ENCODE results near the gene SWT1. TPM values are rescaled to one million over a fixed set of nuclear protein-coding genes. Genes with fewer than 3 reads are reported as not detected.
"Not testable (repeated sequence)": the region's sequence is repeated elsewhere in the genome, so short reads cannot be mapped to it uniquely, and the experiment has no call there.

SWT1 gene
- total and polyA plus RNA-seq, 4 donors, result 2.5 to 7.8 (median 5.0) TPM

GRCh38 chr1:185207980-185208602 lies 51.1 kb downstream of the SWT1 start:
- no peak for DNase-seq
- Histone ChIP-seq H3K36me3 (ENCODE audit: control insufficient read depth in 1 of 2, insufficient read depth in 2 of 2, low read length in 1 of 2) (no peaks in the 10 kb centered on the region), H3K27ac (ENCODE audit: low read depth in 1 of 2, low read length in 2 of 2) (no peak overlapping the region), H3K27me3 (ENCODE audit: control insufficient read depth in 1 of 2, insufficient read depth in 2 of 2, low read length in 1 of 2) (no peaks in the 10 kb centered on the region), H3K9me3 (ENCODE audit: control insufficient read depth, low read length) (no peaks in the 10 kb centered on the region), H3K4me1 (ENCODE audit: control insufficient read depth in 1 of 2, insufficient read depth in 2 of 2, low read length in 2 of 2) (no peaks in the 10 kb centered on the region), H3K4me3 (ENCODE audit: low read length in 2 of 2) (no peak overlapping the region)
- no peak for ATAC-seq (ENCODE audit: low FRiP score)
- WGBS, 2 donors, result 92 to 96% methylated on average over 3 of the region's 3 CpGs
- intact Hi-C loops (cut with DNase I), result no loop called here

GRCh38 chr1:185208626-185209180 lies 51.7 kb downstream of the SWT1 start:
- no peaks in the 10 kb centered on the region for H3K4me1 ChIP-seq (ENCODE audit: control insufficient read depth in 1 of 2, insufficient read depth in 2 of 2, low read length in 2 of 2)
- H3K9me3 ChIP-seq (ENCODE audit: control insufficient read depth, low read length), result no peaks in the 10 kb centered on the region
- no peaks in the 10 kb centered on the region for H3K27me3 ChIP-seq (ENCODE audit: control insufficient read depth in 1 of 2, insufficient read depth in 2 of 2, low read length in 1 of 2)
- intact Hi-C loops (cut with DNase I), result no loop called here
- DNase-seq (no peak), ATAC-seq (ENCODE audit: low FRiP score) (no peak)
- 53% methylated on average over 5 of the region's 5 CpGs for WGBS, 2 donors
- H3K27ac ChIP-seq (ENCODE audit: low read depth in 1 of 2, low read length in 2 of 2), result no peak overlapping the region
- H3K4me3 ChIP-seq (ENCODE audit: low read length in 2 of 2), result no peak overlapping the region
- H3K36me3 ChIP-seq (ENCODE audit: control insufficient read depth in 1 of 2, insufficient read depth in 2 of 2, low read length in 1 of 2), result no peaks in the 10 kb centered on the region

- H3K4me1 ChIP-seq (ENCODE audit: control insufficient read depth in 1 of 2, insufficient read depth in 2 of 2, low read length in 2 of 2); H3K4me3 ChIP-seq (ENCODE audit: low read length in 2 of 2); H3K36me3 ChIP-seq (ENCODE audit: control insufficient read depth in 1 of 2, insufficient read depth in 2 of 2, low read length in 1 of 2); H3K9me3 ChIP-seq (ENCODE audit: control insufficient read depth, low read length); ATAC-seq (ENCODE audit: low FRiP score); H3K27ac ChIP-seq (ENCODE audit: low read depth in 1 of 2, low read length in 2 of 2); intact Hi-C loops (cut with DNase I); H3K27me3 ChIP-seq (ENCODE audit: control insufficient read depth in 1 of 2, insufficient read depth in 2 of 2, low read length in 1 of 2); DNase-seq: not testable (repeated sequence)
- WGBS, 2 donors, result 96 to 100% methylated on average over 1 of the region's 1 CpG
Measured at GRCh38 chr1:185209357-185209756, 52.4 kb downstream of the SWT1 start.

- intact Hi-C loops (cut with DNase I), result no loop called here
- Histone ChIP-seq H3K9me3 (ENCODE audit: control insufficient read depth, low read length) (no peaks in the 10 kb centered on the region), H3K27me3 (ENCODE audit: control insufficient read depth in 1 of 2, insufficient read depth in 2 of 2, low read length in 1 of 2) (no peaks in the 10 kb centered on the region), H3K36me3 (ENCODE audit: control insufficient read depth in 1 of 2, insufficient read depth in 2 of 2, low read length in 1 of 2) (peaks cover 0 to 1% of the 10 kb centered on the region in 2 donors), H3K4me3 (ENCODE audit: low read length in 2 of 2) (no peak overlapping the region), H3K4me1 (ENCODE audit: control insufficient read depth in 1 of 2, insufficient read depth in 2 of 2, low read length in 2 of 2) (no peaks in the 10 kb centered on the region), H3K27ac (ENCODE audit: low read depth in 1 of 2, low read length in 2 of 2) (no peak overlapping the region)
- 86 to 90% methylated on average over 1 of the region's 1 CpG for WGBS, 2 donors
- no peak for ATAC-seq (ENCODE audit: low FRiP score)
- no peak for DNase-seq
Measured at GRCh38 chr1:185213091-185213490, 56.1 kb downstream of the SWT1 start.

- no peaks in the 10 kb centered on the region for H3K9me3 ChIP-seq (ENCODE audit: control insufficient read depth, low read length)
- ATAC-seq (ENCODE audit: low FRiP score) (no peak), DNase-seq (no peak)
- H3K27ac ChIP-seq (ENCODE audit: low read depth in 1 of 2, low read length in 2 of 2), result no peak overlapping the region
- no peaks in the 10 kb centered on the region for H3K4me1 ChIP-seq (ENCODE audit: control insufficient read depth in 1 of 2, insufficient read depth in 2 of 2, low read length in 2 of 2)
- intact Hi-C loops (cut with DNase I), result no loop called here
- no peak overlapping the region for H3K4me3 ChIP-seq (ENCODE audit: low read length in 2 of 2)
- WGBS, 2 donors, result 85 to 92% methylated on average over 1 of the region's 1 CpG
- H3K36me3 ChIP-seq (ENCODE audit: control insufficient read depth in 1 of 2, insufficient read depth in 2 of 2, low read length in 1 of 2), result peaks cover 0 to 1% of the 10 kb centered on the region in 2 donors
- H3K27me3 ChIP-seq (ENCODE audit: control insufficient read depth in 1 of 2, insufficient read depth in 2 of 2, low read length in 1 of 2), result no peaks in the 10 kb centered on the region
Measured at GRCh38 chr1:185215911-185216310, 58.9 kb downstream of the SWT1 start.

- 89 to 94% methylated on average over 1 of the region's 1 CpG for WGBS, 2 donors
Measured at GRCh38 chr1:185224132-185224531, 67.2 kb downstream of the SWT1 start.

GRCh38 chr1:185227161-185227560 lies 70.2 kb downstream of the SWT1 start:
- intact Hi-C loops (cut with DNase I), result no loop called here
- peaks cover 0 to 9% of the 10 kb centered on the region in 2 donors for H3K36me3 ChIP-seq (ENCODE audit: control insufficient read depth in 1 of 2, insufficient read depth in 2 of 2, low read length in 1 of 2)
- no peak overlapping the region for H3K27ac ChIP-seq (ENCODE audit: low read depth in 1 of 2, low read length in 2 of 2)
- no peaks in the 10 kb centered on the region for H3K4me1 ChIP-seq (ENCODE audit: control insufficient read depth in 1 of 2, insufficient read depth in 2 of 2, low read length in 2 of 2)
- H3K27me3 ChIP-seq (ENCODE audit: control insufficient read depth in 1 of 2, insufficient read depth in 2 of 2, low read length in 1 of 2), result no peaks in the 10 kb centered on the region
- H3K9me3 ChIP-seq (ENCODE audit: control insufficient read depth, low read length), result no peaks in the 10 kb centered on the region
- H3K4me3 ChIP-seq (ENCODE audit: low read length in 2 of 2), result no peak overlapping the region
- ATAC-seq (ENCODE audit: low FRiP score) (no peak), DNase-seq (no peak)
- 93 to 96% methylated on average over 4 of the region's 4 CpGs for WGBS, 2 donors

More at GRCh38 chr1:185224132-185224531, 67.2 kb downstream of the SWT1 start:
- no peak for DNase-seq
- H3K4me1 ChIP-seq (ENCODE audit: control insufficient read depth in 1 of 2, insufficient read depth in 2 of 2, low read length in 2 of 2), result no peaks in the 10 kb centered on the region
- ATAC-seq (ENCODE audit: low FRiP score), result no peak
- no peaks in the 10 kb centered on the region for H3K27me3 ChIP-seq (ENCODE audit: control insufficient read depth in 1 of 2, insufficient read depth in 2 of 2, low read length in 1 of 2)
- H3K27ac ChIP-seq (ENCODE audit: low read depth in 1 of 2, low read length in 2 of 2), result no peak overlapping the region
- no peaks in the 10 kb centered on the region for H3K9me3 ChIP-seq (ENCODE audit: control insufficient read depth, low read length)
- no peak overlapping the region for H3K4me3 ChIP-seq (ENCODE audit: low read length in 2 of 2)
- intact Hi-C loops (cut with DNase I), result no loop called here
- peaks cover 0 to 7% of the 10 kb centered on the region in 2 donors for H3K36me3 ChIP-seq (ENCODE audit: control insufficient read depth in 1 of 2, insufficient read depth in 2 of 2, low read length in 1 of 2)

GRCh38 chr1:185228979-185229378 lies 72.0 kb downstream of the SWT1 start:
- Histone ChIP-seq H3K27me3 (ENCODE audit: control insufficient read depth in 1 of 2, insufficient read depth in 2 of 2, low read length in 1 of 2) (no peaks in the 10 kb centered on the region), H3K9me3 (ENCODE audit: control insufficient read depth, low read length) (no peaks in the 10 kb centered on the region), H3K27ac (ENCODE audit: low read depth in 1 of 2, low read length in 2 of 2) (no peak overlapping the region), H3K4me1 (ENCODE audit: control insufficient read depth in 1 of 2, insufficient read depth in 2 of 2, low read length in 2 of 2) (no peaks in the 10 kb centered on the region), H3K4me3 (ENCODE audit: low read length in 2 of 2) (no peak overlapping the region), H3K36me3 (ENCODE audit: control insufficient read depth in 1 of 2, insufficient read depth in 2 of 2, low read length in 1 of 2) (peaks cover 0 to 2% of the 10 kb centered on the region in 2 donors)
- intact Hi-C loops (cut with DNase I), result no loop called here
- DNase-seq, result no peak
- ATAC-seq (ENCODE audit: low FRiP score), result no peak
- WGBS, 2 donors, result 91 to 95% methylated on average over 4 of the region's 4 CpGs

- ATAC-seq (ENCODE audit: low FRiP score) (no peak), DNase-seq (no peak)
- Histone ChIP-seq H3K36me3 (ENCODE audit: control insufficient read depth in 1 of 2, insufficient read depth in 2 of 2, low read length in 1 of 2) (peaks cover 0 to 2% of the 10 kb centered on the region in 2 donors), H3K4me3 (ENCODE audit: low read length in 2 of 2) (no peak overlapping the region), H3K4me1 (ENCODE audit: control insufficient read depth in 1 of 2, insufficient read depth in 2 of 2, low read length in 2 of 2) (no peaks in the 10 kb centered on the region), H3K27me3 (ENCODE audit: control insufficient read depth in 1 of 2, insufficient read depth in 2 of 2, low read length in 1 of 2) (no peaks in the 10 kb centered on the region), H3K9me3 (ENCODE audit: control insufficient read depth, low read length) (no peaks in the 10 kb centered on the region), H3K27ac (ENCODE audit: low read depth in 1 of 2, low read length in 2 of 2) (no peak overlapping the region)
- WGBS, 2 donors, result 60 to 74% methylated on average over 2 of the region's 2 CpGs
- intact Hi-C loops (cut with DNase I), result loop anchor here in 1 of 2 donors (10.0 kb wide), 1 partner anchor 445 kb away; no protein-coding TSS in a partner anchor
Measured at GRCh38 chr1:185229981-185230380, 73.0 kb downstream of the SWT1 start.

All from aorta (tissue), 5 donors.